ENCODE results near the gene RYR3. TPM values are rescaled to one million over a fixed set of nuclear protein-coding genes. Genes with fewer than 3 reads are reported as not detected.
"Not testable (repeated sequence)": the region's sequence is repeated elsewhere in the genome, so short reads cannot be mapped to it uniquely, and the experiment has no call there.

The RYR3 gene
- total and polyA plus RNA-seq, 7 donors: 2.5 to 159 (median 24.0) TPM

DNA sequence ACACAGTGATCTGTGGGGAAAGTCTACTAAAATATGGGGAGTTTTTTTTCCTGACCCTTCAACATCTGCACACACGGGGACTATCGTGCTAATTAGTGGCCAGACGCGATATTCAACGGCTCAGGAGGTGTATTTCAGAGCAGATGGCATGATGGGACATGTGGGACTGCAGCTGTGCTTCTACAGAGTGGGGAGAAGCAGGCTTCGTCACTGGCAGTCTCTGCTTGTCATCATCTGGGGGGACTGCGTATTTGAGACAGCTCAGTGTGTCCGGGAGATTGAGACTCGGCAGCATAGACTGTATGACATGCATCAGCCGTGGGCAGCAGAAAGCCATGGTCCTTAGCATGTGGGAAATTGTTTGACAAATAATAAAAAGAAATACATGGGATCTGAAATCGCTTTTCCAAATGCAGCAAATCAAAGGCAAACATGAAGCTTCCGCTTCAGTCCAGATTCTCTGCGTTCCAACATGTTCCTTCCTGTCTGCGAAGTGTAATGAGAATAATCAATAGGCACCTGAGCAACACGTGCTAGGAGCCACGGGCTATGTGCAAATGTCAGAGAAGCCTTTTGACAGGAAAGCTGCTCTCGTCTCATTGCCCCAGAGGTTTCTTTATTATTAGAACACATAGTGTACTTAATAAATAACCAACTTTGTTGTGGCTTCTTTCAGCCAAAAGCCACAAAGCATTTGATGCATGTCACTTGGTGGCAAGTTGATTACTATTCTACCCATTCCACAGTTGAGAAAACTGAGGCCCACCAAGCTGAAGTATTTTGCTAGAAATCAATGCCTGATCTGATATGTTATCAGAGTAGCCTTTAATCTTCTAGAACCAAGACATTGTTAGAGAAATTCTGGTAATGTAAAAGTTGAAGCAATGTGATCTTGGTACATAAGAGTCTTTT, 276.3 kb downstream of the RYR3 start:
- intact Hi-C loops (cut with DNase I): no loop called here
- Histone ChIP-seq H3K36me3 (ENCODE audit: insufficient read depth in 1 of 2, low read depth in 1 of 2) (peaks cover 0 to 1% of the 10 kb centered on the region in 2 donors), H3K27me3 (ENCODE audit: insufficient read depth in 3 of 3, low read length in 2 of 3) (no peaks in the 10 kb centered on the region), H3K4me1 (no peaks in the 10 kb centered on the region), H3K9me3 (no peaks in the 10 kb centered on the region), H3K27ac (no peak overlapping the region), H3K4me3 (no peak overlapping the region)
- TF ChIP-seq, protein P1, sequence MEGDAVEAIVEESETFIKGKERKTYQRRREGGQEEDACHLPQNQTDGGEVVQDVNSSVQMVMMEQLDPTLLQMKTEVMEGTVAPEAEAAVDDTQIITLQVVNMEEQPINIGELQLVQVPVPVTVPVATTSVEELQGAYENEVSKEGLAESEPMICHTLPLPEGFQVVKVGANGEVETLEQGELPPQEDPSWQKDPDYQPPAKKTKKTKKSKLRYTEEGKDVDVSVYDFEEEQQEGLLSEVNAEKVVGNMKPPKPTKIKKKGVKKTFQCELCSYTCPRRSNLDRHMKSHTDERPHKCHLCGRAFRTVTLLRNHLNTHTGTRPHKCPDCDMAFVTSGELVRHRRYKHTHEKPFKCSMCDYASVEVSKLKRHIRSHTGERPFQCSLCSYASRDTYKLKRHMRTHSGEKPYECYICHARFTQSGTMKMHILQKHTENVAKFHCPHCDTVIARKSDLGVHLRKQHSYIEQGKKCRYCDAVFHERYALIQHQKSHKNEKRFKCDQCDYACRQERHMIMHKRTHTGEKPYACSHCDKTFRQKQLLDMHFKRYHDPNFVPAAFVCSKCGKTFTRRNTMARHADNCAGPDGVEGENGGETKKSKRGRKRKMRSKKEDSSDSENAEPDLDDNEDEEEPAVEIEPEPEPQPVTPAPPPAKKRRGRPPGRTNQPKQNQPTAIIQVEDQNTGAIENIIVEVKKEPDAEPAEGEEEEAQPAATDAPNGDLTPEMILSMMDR (IDR thresholded peaks at IDR 0.05): no peak
- ATAC-seq (no peak), DNase-seq (no peak)
- WGBS, 3 donors: 64 to 74% (median 67%) methylated on average over 17 of the region's 17 CpGs

DNA sequence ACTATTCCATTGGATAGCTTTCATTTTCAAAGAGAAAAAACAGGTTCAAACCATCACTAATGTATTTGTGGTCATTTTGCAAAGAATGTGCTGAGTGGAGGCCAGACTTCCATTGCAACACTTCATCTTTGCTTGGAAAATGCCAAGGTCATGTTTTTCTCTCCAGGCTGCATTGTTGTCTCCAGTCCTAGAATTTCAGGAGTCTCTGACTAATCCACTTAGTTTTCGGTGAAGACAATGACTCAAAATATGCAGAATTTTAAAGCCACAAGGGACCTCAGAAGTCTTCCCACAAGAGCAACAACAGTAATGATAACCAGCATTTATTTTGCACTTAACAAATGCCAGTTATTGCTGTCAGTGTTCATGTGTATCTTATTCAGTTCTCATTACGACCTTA, 277.0 kb downstream of the RYR3 start:
- no peaks in the 10 kb centered on the region for H3K27me3 ChIP-seq (ENCODE audit: insufficient read depth in 3 of 3, low read length in 2 of 3)
- H3K36me3 ChIP-seq (ENCODE audit: insufficient read depth in 1 of 2, low read depth in 1 of 2): no peaks in the 10 kb centered on the region
- ATAC-seq (peak in 1 of 4 donors; percentile 10), DNase-seq (no peak)
- WGBS, 3 donors: 41 to 61% (median 43%) methylated on average over 2 of the region's 2 CpGs
- no peak overlapping the region for H3K4me3 ChIP-seq
- TF ChIP-seq, protein P1 (IDR thresholded peaks at IDR 0.05): no peak
- H3K9me3 ChIP-seq: no peaks in the 10 kb centered on the region
- H3K4me1 ChIP-seq: no peaks in the 10 kb centered on the region
- intact Hi-C loops (cut with DNase I): no loop called here
- no peak overlapping the region for H3K27ac ChIP-seq

DNA sequence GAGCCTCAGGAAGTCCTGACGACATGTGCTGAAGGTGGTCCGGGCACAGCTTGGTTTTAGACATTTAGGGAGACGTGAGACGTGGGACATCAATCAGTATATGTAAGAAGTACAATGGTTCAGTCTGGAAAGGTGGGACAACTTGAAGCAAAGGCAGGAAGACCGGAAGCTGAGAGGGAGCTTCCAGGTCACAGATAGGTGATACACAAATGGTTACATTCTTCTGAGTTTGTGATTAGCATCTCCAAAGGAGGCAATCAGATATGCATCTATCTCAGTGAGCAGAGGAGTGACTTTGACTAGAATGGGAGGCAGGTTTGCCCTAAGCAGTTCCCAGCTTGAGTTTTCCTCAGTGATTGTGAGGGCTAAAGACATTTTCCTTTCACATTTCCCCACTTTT, 282.1 kb downstream of the RYR3 start:
- Histone ChIP-seq H3K27me3 (ENCODE audit: insufficient read depth in 3 of 3, low read length in 2 of 3) (no peaks in the 10 kb centered on the region), H3K4me1 (no peaks in the 10 kb centered on the region), H3K36me3 (ENCODE audit: insufficient read depth in 1 of 2, low read depth in 1 of 2) (no peaks in the 10 kb centered on the region), H3K4me3 (no peak overlapping the region), H3K9me3 (no peaks in the 10 kb centered on the region), H3K27ac (no peak overlapping the region)
- no peak for DNase-seq
- TF ChIP-seq, protein P1 (IDR thresholded peaks at IDR 0.05): no peak
- no peak for ATAC-seq
- WGBS, 3 donors: 92 to 95% (median 93%) methylated on average over 5 of the region's 5 CpGs
- intact Hi-C loops (cut with DNase I): no loop called here

DNA sequence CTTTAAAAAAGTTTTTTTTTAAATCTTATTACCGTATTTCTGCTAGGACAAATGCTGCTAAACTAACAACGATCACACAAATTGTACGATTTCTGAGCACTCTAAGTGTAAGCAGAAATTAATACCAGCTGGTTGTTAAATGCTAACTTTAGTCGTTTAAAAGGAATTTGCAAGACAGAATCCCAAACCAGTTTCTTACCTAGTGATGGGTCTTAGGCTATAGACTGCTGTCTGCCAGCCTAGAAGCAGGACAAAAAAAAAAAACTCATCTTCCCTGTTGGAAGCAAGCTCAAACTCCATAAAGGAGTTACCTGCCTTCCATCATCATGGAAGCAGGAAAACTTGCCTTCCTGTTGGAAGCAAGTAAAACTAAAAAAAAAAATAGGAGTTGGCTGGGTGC, 287.6 kb downstream of the RYR3 start:
- DNase-seq; intact Hi-C loops (cut with DNase I); ATAC-seq; H3K9me3 ChIP-seq; H3K36me3 ChIP-seq (ENCODE audit: insufficient read depth in 1 of 2, low read depth in 1 of 2); H3K27ac ChIP-seq; H3K4me1 ChIP-seq; H3K4me3 ChIP-seq; H3K27me3 ChIP-seq (ENCODE audit: insufficient read depth in 3 of 3, low read length in 2 of 3): not testable (repeated sequence)
- 71 to 73% (median 72%) methylated on average over 4 of the region's 4 CpGs for WGBS, 3 donors

DNA sequence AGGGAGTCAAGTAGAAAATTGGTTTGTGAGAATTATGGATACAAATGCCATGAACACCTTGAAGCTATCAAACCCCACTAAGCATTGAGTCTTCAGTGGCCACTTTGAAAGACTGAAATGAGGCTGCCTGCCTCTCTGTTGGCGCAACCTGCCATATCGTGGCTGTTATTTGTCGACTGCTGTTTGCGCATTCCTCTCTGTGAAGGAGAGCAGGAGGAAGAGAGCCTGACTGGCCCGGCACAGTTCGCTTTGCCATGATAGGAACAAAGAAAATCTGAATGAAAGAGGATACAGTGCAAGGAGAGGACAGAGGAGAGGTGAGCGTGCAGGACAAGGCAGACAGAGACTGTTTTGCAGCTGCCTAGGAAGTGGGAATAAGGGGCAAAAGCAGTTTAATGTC, 289.4 kb downstream of the RYR3 start:
- 80 to 87% (median 83%) methylated on average over 7 of the region's 7 CpGs for WGBS, 3 donors
- H3K36me3 ChIP-seq (ENCODE audit: insufficient read depth in 1 of 2, low read depth in 1 of 2): peaks cover 0 to 14% of the 10 kb centered on the region in 2 donors
- DNase-seq: no peak

More for the DNA sequence above, 289.4 kb downstream of the RYR3 start:
- H3K4me1 ChIP-seq: no peaks in the 10 kb centered on the region
- intact Hi-C loops (cut with DNase I): loop anchor here in 1 of 2 donors (10.0 kb wide), 1 partner anchor 295 kb away; no protein-coding TSS in a partner anchor
- no peaks in the 10 kb centered on the region for H3K27me3 ChIP-seq (ENCODE audit: insufficient read depth in 3 of 3, low read length in 2 of 3)
- H3K4me3 ChIP-seq: no peak overlapping the region
- no peak overlapping the region for H3K27ac ChIP-seq
- no peak for ATAC-seq
- TF ChIP-seq, protein P1 (IDR thresholded peaks at IDR 0.05): no peak
- H3K9me3 ChIP-seq: no peaks in the 10 kb centered on the region

All from psoas muscle (tissue), 8 donors.